Measurements from ENCODE around the gene SLC13A2.

SLC13A2 gene

DNA sequence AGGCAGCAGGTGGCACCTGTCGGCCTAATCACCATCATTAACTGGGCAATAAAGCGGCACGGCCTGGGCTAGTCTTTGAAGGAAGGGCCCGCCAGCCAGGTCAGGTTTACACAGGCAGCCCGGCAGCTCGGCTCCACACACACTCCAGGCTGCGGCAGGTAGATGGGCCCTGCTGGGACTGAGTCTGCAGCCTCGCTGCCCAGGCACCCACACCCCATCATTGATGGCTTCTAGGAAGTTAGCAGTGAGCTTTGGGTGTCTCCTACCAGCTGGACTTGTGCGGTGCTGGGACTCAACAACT lies 25.9 kb downstream of the SLC13A2 start:
- H3K27me3 ChIP-seq (ENCODE audit: insufficient read depth, low read length): no peaks in the 10 kb centered on the region
- no peaks in the 10 kb centered on the region for H3K4me1 ChIP-seq (ENCODE audit: insufficient read depth, low read length)
- H3K4me3 ChIP-seq (ENCODE audit: low read length): no peak overlapping the region
- no peak overlapping the region for H3K27ac ChIP-seq (ENCODE audit: low read length)
- H3K9me3 ChIP-seq (ENCODE audit: insufficient read depth, low read depth, low read length): no peaks in the 10 kb centered on the region
- no peaks in the 10 kb centered on the region for H3K36me3 ChIP-seq (ENCODE audit: insufficient read depth, low read depth, low read length)
- H3K9ac ChIP-seq (ENCODE audit: low read depth, low read length): no peak overlapping the region

DNA sequence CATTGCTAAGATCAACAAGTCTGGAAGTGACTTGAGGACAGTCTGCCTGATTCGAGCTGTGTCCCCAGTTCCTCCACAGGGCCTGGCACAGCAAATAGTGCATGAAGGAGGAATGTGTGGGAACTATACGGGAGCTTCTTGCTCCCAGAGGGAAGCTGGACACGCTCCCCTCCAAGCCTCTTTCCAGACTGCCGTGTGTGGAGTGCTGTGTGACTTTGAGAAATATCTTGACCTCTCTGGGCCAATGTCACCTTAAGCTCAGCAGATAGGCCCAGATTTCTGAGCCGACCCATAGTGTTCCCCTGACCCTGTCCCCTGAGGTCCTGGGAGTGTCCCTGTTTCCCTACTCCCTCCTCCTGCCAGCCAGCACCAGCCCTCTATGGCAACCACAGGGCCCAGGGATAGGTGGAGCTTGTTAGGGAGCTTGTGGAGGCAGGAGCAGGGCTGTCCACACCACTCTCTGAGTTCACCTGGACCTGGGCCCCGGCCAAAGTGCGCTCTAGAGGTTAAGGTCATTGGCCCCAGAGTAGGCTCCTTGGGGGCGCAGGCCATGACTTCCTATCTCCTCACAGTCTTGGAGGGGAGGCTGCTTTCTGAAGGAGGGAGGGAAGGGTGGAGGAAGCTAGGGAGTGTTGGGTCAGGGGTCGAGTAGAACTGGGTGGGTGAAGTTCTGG lies 26.4 kb downstream of the SLC13A2 start:
- H3K4me3 ChIP-seq (ENCODE audit: low read length): no peak overlapping the region
- H3K36me3 ChIP-seq (ENCODE audit: insufficient read depth, low read depth, low read length): no peaks in the 10 kb centered on the region
- no peaks in the 10 kb centered on the region for H3K4me1 ChIP-seq (ENCODE audit: insufficient read depth, low read length)
- no peaks in the 10 kb centered on the region for H3K9me3 ChIP-seq (ENCODE audit: insufficient read depth, low read depth, low read length)
- H3K27me3 ChIP-seq (ENCODE audit: insufficient read depth, low read length): no peaks in the 10 kb centered on the region
- no peak overlapping the region for H3K9ac ChIP-seq (ENCODE audit: low read depth, low read length)
- H3K27ac ChIP-seq (ENCODE audit: low read length): no peak overlapping the region

DNA sequence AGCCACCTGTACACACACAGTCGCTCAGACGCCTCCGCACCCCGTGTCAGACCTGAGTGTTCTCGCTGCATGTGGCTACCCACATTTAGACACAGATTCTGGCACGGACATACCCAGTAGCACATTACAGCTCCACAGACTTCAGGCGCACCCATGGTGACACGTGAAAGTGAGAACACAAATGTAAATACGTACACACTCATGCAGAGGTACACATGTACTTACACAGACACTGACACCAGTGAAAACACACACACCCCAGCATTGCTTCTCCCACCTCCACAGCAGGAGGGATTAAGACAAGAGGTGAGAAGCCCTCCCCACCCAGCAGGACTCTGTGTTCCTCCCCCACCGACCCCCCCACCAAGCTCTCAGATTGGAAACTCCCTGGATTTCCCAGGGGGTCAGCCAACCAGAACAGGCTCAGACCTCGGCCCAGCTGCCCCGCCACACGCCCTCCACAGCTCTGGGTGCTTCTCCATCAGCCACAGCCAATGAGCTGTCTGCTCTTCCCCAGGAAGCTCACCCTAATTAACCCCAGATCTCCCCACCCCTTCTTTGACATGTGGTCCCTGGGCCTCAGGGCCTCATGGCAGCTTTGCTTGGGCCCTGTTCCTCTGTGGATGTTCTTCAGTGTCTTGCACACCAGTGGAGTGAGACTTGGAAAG lies 27.4 kb downstream of the SLC13A2 start:
- H3K4me1 ChIP-seq (ENCODE audit: insufficient read depth, low read length): no peaks in the 10 kb centered on the region
- H3K9ac ChIP-seq (ENCODE audit: low read depth, low read length): no peak overlapping the region
- no peaks in the 10 kb centered on the region for H3K27me3 ChIP-seq (ENCODE audit: insufficient read depth, low read length)
- no peak overlapping the region for H3K27ac ChIP-seq (ENCODE audit: low read length)
- no peak overlapping the region for H3K4me3 ChIP-seq (ENCODE audit: low read length)
- no peaks in the 10 kb centered on the region for H3K9me3 ChIP-seq (ENCODE audit: insufficient read depth, low read depth, low read length)
- H3K36me3 ChIP-seq (ENCODE audit: insufficient read depth, low read depth, low read length): no peaks in the 10 kb centered on the region

DNA sequence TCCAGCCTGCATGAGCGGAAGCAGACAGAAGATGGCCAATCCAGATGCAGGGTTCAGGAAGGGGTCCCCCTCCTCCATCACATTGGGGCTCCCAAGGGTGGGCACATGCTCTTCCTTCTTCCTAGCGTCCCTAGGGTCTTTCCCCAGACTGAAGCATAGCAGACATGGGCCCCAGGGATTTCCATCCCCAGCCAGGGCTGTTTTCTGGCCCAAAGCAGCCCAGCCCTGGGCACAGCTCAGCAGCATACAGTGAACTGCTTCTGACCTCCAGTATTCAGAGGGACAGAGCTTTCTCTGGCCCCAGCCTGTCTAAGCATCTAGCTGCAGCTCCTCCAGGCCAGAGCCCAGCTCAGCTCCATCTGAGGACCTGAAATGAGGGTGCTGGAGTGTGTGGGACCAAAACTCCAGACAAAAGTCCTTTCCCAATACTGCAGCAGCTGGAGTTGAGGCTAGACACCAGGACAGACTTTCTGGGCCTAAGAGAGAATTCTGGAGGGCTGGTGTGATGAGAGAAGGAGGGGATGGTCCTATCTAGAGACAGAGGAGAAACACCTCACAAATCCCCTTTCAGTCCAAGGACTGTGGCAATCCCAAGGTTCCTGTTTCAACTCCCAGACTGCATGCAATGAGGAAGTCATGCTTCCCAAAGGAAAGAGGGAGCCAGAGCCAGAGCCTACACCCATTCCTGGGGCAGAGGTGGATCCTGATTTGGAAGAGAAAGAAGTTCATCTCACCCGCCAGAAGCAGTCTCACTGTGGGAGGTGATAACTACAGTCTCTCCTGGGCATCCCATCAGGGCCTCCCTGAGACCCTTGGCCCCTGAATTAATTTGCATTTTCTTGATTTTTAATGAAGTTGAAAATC lies 28.2 kb downstream of the SLC13A2 start:
- Histone ChIP-seq H3K36me3 (ENCODE audit: insufficient read depth, low read depth, low read length) (no peaks in the 10 kb centered on the region), H3K27ac (ENCODE audit: low read length) (no peak overlapping the region), H3K9ac (ENCODE audit: low read depth, low read length) (no peak overlapping the region), H3K4me1 (ENCODE audit: insufficient read depth, low read length) (no peaks in the 10 kb centered on the region), H3K27me3 (ENCODE audit: insufficient read depth, low read length) (no peaks in the 10 kb centered on the region), H3K4me3 (ENCODE audit: low read length) (no peak overlapping the region), H3K9me3 (ENCODE audit: insufficient read depth, low read depth, low read length) (no peaks in the 10 kb centered on the region)

DNA sequence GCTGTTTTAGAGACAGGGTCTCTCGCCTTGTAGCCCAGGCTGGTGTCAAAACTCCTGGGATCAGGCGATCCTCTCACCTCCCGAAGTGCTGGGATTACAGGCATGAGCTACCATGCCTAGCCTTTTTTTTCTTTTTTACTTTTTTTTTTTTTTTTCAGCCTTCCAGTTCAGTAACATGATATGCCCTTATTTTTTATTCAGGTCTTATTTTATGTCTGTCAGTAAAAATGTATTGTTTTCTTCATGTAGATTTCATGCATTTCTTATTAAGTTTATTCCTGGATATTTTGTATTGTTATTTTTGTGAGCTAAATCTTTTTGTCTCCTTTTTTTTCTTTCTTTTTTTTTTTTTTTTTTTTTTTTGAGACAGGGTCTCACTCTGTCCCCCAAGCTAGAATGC lies 30.0 kb downstream of the SLC13A2 start:
- Histone ChIP-seq H3K9me3 (ENCODE audit: insufficient read depth, low read depth, low read length) (no peaks in the 10 kb centered on the region), H3K9ac (ENCODE audit: low read depth, low read length) (no peak overlapping the region), H3K27me3 (ENCODE audit: insufficient read depth, low read length) (peaks cover 5% of the 10 kb centered on the region), H3K27ac (ENCODE audit: low read length) (no peak overlapping the region), H3K36me3 (ENCODE audit: insufficient read depth, low read depth, low read length) (no peaks in the 10 kb centered on the region), H3K4me1 (ENCODE audit: insufficient read depth, low read length) (0 out of 2 replicates have a peak, but pooled peaks cover 3% of the 10 kb centered on the region), H3K4me3 (ENCODE audit: low read length) (no peak overlapping the region)

DNA sequence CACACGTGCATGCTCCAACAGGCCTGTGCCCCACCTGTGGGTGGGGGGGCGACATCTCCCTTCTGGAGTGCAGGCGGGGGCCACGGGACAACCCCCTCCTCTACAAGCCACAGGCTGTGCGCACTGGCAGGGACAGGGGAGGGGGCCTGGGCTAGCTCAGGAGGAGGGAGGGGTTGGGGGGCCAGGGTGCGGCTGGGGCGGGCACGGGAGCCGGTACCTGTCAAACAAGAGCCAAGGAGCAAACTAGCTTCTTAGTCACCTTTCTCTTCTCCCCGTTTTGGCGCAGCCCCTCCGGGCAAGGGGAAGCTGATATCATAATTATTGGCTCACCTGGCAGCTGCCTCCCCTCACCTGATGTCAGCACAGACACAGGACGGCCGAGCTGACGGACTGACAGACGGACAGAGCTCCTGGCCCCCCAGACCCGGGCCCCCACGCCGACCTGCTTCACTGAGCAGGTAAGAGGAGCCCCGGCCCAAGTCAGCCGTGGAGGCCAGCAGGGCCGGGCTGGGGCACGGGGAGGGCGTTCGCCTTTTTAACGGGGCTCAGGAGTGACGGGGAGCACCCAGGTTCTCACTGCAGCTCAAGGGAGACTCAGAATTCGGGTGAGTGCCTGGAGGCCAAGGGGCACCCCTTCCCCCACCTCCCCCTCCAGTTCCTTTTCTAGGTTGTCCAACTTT lies 32.7 kb downstream of the SLC13A2 start, which contains the start of gene FOXN1:
TSS of gene FOXN1 (plus strand) at position 363 of the 680 bp plus-strand sequence. CDS start 17,622 bp downstream, outside the sequence.
- Histone ChIP-seq H3K36me3 (ENCODE audit: insufficient read depth, low read depth, low read length) (no peaks in the 10 kb centered on the region), H3K4me1 (ENCODE audit: insufficient read depth, low read length) (0 out of 2 replicates have a peak, but pooled peaks cover 3% of the 10 kb centered on the region), H3K9me3 (ENCODE audit: insufficient read depth, low read depth, low read length) (no peaks in the 10 kb centered on the region), H3K9ac (ENCODE audit: low read depth, low read length) (no peak within 1 kb of the TSS), H3K4me3 (ENCODE audit: low read length) (no peak within 1 kb of the TSS), H3K27ac (ENCODE audit: low read length) (no peak within 1 kb of the TSS), H3K27me3 (ENCODE audit: insufficient read depth, low read length) (peaks cover 7% of the 10 kb centered on the region)

DNA sequence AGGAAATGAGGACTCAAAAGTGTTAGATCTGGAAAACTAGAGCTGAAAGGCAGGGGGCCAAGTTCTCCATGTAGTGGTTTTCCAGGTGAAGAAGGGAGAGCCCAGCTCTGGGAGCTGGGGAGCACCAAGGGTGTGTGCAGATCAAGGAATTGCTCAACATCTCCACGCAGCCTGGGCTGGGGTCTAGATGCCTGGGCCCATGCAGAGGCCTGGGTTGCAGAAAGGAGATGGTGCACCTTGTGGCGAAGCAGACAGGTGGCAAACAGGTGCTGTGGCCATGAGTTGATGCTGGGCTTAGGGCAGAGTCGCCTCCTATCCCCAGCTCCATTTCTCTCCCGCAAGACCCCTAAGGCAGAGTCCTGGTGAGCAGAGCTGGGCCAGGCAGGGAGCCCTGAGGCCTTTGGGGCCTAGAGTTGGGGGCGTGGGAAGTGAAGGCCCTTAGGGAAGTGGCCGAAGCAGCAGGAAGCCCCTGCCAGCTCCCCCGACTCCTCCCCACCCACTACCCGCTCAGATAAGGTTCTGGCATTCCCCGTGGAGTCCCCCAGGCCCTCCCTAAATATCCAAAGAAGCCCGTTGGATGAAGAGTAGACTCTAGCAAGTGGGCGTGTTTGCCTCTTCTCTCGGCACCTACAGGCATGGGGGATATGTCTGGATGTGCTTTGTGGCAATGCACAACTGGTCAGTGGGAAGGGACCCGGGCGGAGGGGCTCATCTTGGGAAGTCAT lies 33.5 kb downstream of the SLC13A2 start:
- H3K9me3 ChIP-seq (ENCODE audit: insufficient read depth, low read depth, low read length): no peaks in the 10 kb centered on the region
- peaks cover 7% of the 10 kb centered on the region for H3K27me3 ChIP-seq (ENCODE audit: insufficient read depth, low read length)
- no peak overlapping the region for H3K27ac ChIP-seq (ENCODE audit: low read length)
- H3K4me3 ChIP-seq (ENCODE audit: low read length): no peak overlapping the region
- H3K4me1 ChIP-seq (ENCODE audit: insufficient read depth, low read length): 0 out of 2 replicates have a peak, but pooled peaks cover 3% of the 10 kb centered on the region
- no peak overlapping the region for H3K9ac ChIP-seq (ENCODE audit: low read depth, low read length)
- no peaks in the 10 kb centered on the region for H3K36me3 ChIP-seq (ENCODE audit: insufficient read depth, low read depth, low read length)

DNA sequence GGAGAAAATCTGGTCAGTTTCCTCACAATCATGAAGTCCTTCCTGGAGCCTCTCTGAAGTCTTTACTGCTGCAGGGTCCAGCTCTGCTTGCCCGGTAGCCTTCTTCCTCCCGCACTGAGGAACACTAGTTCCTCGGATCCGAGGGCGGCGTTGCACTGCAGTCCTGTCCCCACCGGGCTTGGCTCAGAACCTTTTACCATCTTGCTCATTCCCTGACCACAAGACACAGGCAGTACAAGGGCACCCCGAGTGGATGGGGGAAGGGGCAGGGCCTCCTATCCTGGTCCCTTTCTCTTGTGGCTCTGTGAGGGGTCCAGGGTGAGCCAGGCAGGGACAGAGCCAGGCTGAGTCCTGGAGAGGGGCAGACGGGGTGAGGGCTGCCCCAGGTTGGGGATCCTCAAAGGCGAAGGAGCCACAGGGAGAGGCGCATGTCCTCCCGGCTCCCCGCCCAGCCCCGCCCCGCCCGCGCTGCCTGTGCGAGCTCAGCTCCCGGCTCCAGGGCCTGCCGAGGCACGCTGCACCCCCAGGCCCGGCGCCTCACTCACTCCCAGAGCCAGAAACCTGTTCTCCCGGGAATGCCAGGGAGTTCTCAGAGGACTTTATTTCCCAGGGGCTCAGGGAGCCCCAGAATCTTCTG lies 34.2 kb downstream of the SLC13A2 start:
- Histone ChIP-seq H3K27me3 (ENCODE audit: insufficient read depth, low read length) (peaks cover 7% of the 10 kb centered on the region), H3K27ac (ENCODE audit: low read length) (no peak overlapping the region), H3K4me1 (ENCODE audit: insufficient read depth, low read length) (0 out of 2 replicates have a peak, but pooled peaks cover 3% of the 10 kb centered on the region), H3K4me3 (ENCODE audit: low read length) (no peak overlapping the region), H3K9ac (ENCODE audit: low read depth, low read length) (no peak overlapping the region), H3K36me3 (ENCODE audit: insufficient read depth, low read depth, low read length) (no peaks in the 10 kb centered on the region), H3K9me3 (ENCODE audit: insufficient read depth, low read depth, low read length) (no peaks in the 10 kb centered on the region)

DNA sequence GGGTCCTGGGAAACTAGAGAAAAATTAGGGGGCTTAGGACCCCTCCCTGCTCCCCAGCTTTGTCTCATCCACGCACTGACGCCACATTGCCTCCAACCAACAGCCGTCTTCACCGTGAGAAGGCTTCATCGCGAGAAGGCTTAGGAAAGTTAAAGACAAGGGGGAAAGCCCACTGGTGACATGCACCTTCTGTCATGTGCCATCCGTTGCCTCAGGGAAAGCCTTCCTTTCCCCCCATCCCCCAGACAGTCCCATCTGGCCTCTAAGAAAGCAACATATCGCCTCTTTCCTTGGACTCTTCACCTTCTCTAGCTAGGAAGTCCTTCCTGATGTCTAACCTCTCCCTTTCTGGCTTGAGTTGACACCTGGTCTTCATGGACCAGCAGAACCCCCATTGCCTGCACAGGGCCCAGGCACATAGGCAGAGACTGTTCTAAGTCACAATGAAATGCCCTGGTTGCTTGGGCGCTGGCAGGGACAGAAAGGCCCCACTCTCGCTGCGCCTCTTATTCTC lies 34.8 kb downstream of the SLC13A2 start:
- Histone ChIP-seq H3K36me3 (ENCODE audit: insufficient read depth, low read depth, low read length) (no peaks in the 10 kb centered on the region), H3K27ac (ENCODE audit: low read length) (no peak overlapping the region), H3K4me1 (ENCODE audit: insufficient read depth, low read length) (0 out of 2 replicates have a peak, but pooled peaks cover 3% of the 10 kb centered on the region), H3K9ac (ENCODE audit: low read depth, low read length) (no peak overlapping the region), H3K4me3 (ENCODE audit: low read length) (no peak overlapping the region), H3K9me3 (ENCODE audit: insufficient read depth, low read depth, low read length) (no peaks in the 10 kb centered on the region), H3K27me3 (ENCODE audit: insufficient read depth, low read length) (peaks cover 7% of the 10 kb centered on the region)

DNA sequence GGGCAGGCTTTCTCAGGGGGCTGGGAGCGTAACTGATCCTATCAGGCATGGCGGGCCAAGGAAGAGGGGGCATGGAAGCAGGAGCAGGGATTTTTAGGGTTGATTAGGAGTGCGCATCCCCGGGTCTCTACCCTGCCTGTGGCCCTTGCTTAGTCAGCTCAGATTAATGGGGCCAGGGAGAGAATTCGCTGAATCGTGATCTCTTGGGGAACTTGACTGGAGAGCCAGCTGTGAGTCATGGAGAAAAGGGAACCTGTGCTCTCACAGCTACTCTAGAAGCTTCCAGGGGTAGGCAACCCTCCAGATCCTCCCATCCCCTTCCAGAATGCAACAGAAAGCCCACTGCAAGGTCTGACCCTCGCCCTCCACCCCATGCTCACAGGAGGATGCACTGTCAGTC lies 36.3 kb downstream of the SLC13A2 start:
- Histone ChIP-seq H3K9ac (ENCODE audit: low read depth, low read length) (no peak overlapping the region), H3K27ac (ENCODE audit: low read length) (no peak overlapping the region), H3K4me1 (ENCODE audit: insufficient read depth, low read length) (0 out of 2 replicates have a peak, but pooled peaks cover 3% of the 10 kb centered on the region), H3K9me3 (ENCODE audit: insufficient read depth, low read depth, low read length) (no peaks in the 10 kb centered on the region), H3K4me3 (ENCODE audit: low read length) (no peak overlapping the region), H3K36me3 (ENCODE audit: insufficient read depth, low read depth, low read length) (no peaks in the 10 kb centered on the region), H3K27me3 (ENCODE audit: insufficient read depth, low read length) (peaks cover 7% of the 10 kb centered on the region)
